ENCODE measurements around the gene FBXO27. TPM values are rescaled to one million over a fixed set of nuclear protein-coding genes. Genes with fewer than 3 reads are reported as not detected.
A peak's percentile ranks its signal among the peaks of the same experiment; 100 is the strongest.

Gene FBXO27
- total RNA-seq, 4 donors from 2014 or later: 3.0 to 9.7 (median 3.8) TPM

DNA sequence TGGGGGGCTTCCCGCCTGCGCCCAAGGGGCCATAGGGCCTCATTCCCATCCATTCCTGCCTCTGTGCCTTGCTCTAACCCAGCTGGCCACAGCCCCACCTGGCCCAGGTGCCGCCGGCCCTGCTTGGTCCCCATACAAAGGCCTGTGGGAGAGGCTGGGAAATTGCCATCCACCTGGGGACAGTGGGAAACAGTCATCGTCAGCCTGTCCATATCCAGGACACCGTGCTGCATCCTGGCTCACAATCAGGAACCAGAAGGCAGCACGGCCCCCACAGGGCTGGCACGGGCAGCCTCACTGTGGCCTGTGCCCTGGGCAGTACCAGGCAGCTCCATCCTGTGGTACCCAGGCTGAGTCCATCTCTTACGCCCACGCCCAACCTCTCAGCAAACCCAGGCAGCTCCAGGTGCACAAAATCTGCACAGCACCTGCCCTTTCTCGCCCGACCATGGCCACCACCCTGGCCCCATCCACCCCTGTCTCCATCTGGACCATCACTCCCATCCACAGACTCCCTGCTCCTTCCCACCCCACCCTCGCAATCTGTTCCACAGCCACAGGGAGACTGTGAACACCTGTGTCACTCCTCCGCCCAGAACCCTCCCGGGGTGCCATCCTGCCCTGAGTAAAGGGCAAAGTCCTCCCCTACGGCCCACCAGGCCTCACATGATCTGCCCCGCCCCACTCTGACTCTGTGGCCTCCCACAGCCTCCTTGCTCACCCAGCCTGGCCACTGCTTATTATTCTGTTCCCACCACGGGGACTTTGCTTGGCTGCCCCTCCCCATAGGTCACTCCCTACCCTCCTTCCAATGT lies 21.1 kb upstream of the FBXO27 start:
- 75 to 84% methylated on average over 8 to 12 of the region's 18 CpGs for WGBS, 2 donors (ENCODE audit: low coverage in 1 of 2)
- TF ChIP-seq, protein P1, sequence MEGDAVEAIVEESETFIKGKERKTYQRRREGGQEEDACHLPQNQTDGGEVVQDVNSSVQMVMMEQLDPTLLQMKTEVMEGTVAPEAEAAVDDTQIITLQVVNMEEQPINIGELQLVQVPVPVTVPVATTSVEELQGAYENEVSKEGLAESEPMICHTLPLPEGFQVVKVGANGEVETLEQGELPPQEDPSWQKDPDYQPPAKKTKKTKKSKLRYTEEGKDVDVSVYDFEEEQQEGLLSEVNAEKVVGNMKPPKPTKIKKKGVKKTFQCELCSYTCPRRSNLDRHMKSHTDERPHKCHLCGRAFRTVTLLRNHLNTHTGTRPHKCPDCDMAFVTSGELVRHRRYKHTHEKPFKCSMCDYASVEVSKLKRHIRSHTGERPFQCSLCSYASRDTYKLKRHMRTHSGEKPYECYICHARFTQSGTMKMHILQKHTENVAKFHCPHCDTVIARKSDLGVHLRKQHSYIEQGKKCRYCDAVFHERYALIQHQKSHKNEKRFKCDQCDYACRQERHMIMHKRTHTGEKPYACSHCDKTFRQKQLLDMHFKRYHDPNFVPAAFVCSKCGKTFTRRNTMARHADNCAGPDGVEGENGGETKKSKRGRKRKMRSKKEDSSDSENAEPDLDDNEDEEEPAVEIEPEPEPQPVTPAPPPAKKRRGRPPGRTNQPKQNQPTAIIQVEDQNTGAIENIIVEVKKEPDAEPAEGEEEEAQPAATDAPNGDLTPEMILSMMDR (IDR thresholded peaks at IDR 0.05): no peak
- TF ChIP-seq POLR2A (IDR thresholded peaks at IDR 0.05): no peak
- no peak for TF ChIP-seq EP300 (IDR thresholded peaks at IDR 0.05)
- no peak for TF ChIP-seq POLR2AphosphoS5 (IDR thresholded peaks at IDR 0.05)
- peaks cover 26% of the 10 kb centered on the region for H3K27me3 ChIP-seq
- no peak overlapping the region for H3K4me3 ChIP-seq
- no peak overlapping the region for H3K27ac ChIP-seq
- no peaks in the 10 kb centered on the region for H3K4me1 ChIP-seq
- ATAC-seq: no peak
- H3K36me3 ChIP-seq: no peaks in the 10 kb centered on the region
- peaks cover 0 to 8% (median 0%) of the 10 kb centered on the region in 3 donors for H3K9me3 ChIP-seq

DNA sequence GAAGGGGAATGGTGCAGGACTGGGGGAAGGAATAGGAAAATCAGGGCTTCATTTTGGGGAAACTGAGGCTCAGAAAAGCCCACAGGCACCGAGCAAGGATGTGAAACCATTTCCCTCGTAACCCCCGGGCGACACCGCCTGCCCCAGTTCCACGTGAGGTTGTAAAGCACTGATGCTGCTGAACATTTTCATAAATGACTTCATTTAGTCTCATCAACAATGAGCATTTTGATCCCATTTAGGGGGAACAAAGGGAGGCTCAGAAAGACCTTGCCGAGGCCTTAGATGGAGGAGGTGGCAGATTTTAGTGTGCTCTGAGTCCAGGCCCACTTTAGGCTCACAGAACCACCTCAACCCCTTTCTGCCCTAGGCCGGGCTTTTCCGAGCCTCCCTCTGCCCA lies 20.5 kb upstream of the FBXO27 start:
- TF ChIP-seq EP300 (IDR thresholded peaks at IDR 0.05) (no peak), POLR2AphosphoS5 (IDR thresholded peaks at IDR 0.05) (no peak), POLR2A (IDR thresholded peaks at IDR 0.05) (no peak)
- TF ChIP-seq, protein P1 (IDR thresholded peaks at IDR 0.05): no peak
- Histone ChIP-seq H3K4me1 (no peaks in the 10 kb centered on the region), H3K4me3 (no peak overlapping the region), H3K27me3 (peaks cover 22% of the 10 kb centered on the region), H3K36me3 (no peaks in the 10 kb centered on the region), H3K9me3 (peaks cover 0 to 8% (median 0%) of the 10 kb centered on the region in 3 donors), H3K27ac (no peak overlapping the region)
- ATAC-seq: no peak
- 68 to 81% methylated on average over 6 to 8 of the region's 9 CpGs for WGBS, 2 donors (ENCODE audit: low coverage in 1 of 2)

DNA sequence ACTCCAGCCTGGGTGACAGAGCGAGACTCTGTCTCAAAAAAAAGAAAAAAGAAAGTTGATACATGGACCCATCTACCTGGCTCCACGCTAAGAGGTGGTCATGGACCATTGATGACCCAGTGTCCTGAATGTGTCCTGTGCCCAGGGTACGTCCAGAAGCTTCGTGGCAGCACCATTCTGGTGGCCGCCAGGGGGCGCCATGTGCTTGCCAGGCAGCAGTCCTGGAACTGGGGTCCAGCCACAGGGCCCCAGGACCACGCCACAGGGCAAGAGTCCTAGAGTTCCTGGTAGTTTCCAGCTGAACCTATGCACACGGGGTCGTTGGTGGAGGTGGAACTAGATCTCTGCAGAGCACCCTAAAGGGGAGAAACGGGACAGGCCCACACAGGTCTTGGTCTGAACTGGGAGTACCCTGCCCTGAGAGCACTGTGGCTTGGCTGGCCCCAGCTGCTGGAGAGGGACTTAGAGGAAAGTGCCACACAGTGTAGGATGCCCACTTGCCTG lies 19.9 kb upstream of the FBXO27 start:
- WGBS, 2 donors (ENCODE audit: low coverage in 1 of 2): 3 to 34% methylated on average over 5 of the region's 10 CpGs
- Histone ChIP-seq H3K4me1 (no peaks in the 10 kb centered on the region), H3K27ac (no peak overlapping the region), H3K4me3 (no peak overlapping the region), H3K27me3 (peaks cover 21% of the 10 kb centered on the region), H3K9me3 (peaks cover 0 to 8% (median 0%) of the 10 kb centered on the region in 3 donors), H3K36me3 (no peaks in the 10 kb centered on the region)
- no peak for ATAC-seq
- TF ChIP-seq, protein P1 (IDR thresholded peaks at IDR 0.05): peak in 3 of 4 experiments; percentile 23 to 74 (median 40)
- no peak for TF ChIP-seq POLR2AphosphoS5 (IDR thresholded peaks at IDR 0.05)

DNA sequence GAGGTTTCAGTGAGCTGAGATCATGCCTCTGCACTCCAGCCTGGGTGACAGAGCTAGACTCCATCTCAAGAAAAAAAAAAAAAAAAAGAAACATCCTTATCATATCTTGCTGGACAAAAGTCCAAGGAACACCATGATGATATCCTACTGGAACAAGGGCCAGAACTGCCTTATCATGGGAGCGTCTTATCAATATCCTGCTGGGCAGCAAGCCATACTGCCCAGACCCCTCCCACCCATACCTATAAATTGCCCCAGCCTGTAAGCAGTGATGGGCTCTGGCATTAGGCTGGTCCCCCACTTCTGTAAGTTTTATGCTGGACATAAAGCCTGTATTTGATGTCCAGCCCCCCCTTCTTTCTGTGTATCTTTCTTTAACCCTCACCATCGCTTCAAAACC lies 14.7 kb upstream of the FBXO27 start:
- Histone ChIP-seq H3K27ac (no peak overlapping the region), H3K4me3 (no peak overlapping the region), H3K36me3 (no peaks in the 10 kb centered on the region), H3K4me1 (no peaks in the 10 kb centered on the region), H3K27me3 (peaks cover 24% of the 10 kb centered on the region), H3K9me3 (no peaks in the 10 kb centered on the region)
- 56% methylated on average over 2 of the region's 2 CpGs; no CpG with 5 or more reads in 1 of the 2 donors for WGBS, 2 donors (ENCODE audit: low coverage in 1 of 2)
- TF ChIP-seq EP300 (IDR thresholded peaks at IDR 0.05) (no peak), POLR2A (IDR thresholded peaks at IDR 0.05) (no peak), POLR2AphosphoS5 (IDR thresholded peaks at IDR 0.05) (no peak)
- TF ChIP-seq, protein P1 (IDR thresholded peaks at IDR 0.05): no peak
- ATAC-seq: no peak

Measured in gastroesophageal sphincter (tissue), 4 donors.